HUDEP-2 (cell line): Measurements from ENCODE around the gene DDX49.
"Not testable (repeated sequence)": the region's sequence is repeated elsewhere in the genome, so short reads cannot be mapped to it uniquely, and the experiment has no call there.

Source experiments
- DNase-seq, 76 experiments: peaks; one replicate each; lab custom pipeline; 2025; ENCODE audit not compliant: unreplicated experiment in 76 of 76; lab: John Stamatoyannopoulos, UW

The DDX49 gene

DNA sequence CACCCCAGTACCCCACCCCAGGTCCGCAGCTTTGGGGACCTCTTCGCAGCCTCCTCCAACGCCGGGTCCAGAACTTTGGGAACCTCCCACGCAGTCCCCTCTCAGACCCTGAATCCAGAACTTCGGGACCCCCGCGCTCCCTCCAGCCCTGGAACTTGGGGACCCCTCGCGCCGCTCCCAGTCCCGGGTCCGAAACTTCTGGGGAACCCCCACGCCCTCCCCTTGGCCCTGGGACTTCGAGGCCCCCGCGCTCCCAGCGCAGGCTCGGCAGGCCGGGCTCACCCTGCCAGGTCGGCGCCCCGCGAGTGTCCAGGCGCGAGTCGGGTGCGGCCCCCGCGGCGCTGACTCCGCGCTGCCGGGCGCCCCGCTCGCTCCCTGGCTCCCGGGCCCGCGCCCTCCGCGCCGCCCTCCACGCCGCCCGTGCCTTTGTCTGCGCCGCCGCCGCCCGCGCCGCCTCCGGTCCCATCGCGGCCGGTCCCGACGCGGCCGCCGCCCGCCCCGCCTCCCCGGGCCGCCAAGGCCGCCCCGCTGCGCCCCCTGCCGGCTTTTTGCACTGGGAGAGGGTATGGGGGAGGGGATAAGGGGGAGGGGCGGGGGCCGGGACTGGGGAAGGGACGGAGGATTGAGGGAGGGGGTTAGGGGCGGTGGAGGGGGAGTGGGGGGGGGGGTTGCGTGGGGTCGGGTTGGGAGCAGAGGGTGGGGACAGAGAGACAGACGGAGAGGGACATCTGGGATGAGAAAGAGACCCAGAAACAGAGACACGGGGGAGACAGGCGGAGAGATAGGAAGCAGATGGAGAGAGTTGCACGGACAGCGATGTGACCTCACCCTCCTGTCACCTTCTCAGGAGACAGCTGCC lies 21.5 kb downstream of the DDX49 start, which contains the start of gene HOMER3:
HOMER3 (minus strand) TSS at position 449 of the 859 bp plus-strand sequence. CDS start 2,235 bp downstream, outside the sequence.
- peak in 55 of 76 experiments; percentile 10 to 83 (median 59) for DNase-seq

DNA sequence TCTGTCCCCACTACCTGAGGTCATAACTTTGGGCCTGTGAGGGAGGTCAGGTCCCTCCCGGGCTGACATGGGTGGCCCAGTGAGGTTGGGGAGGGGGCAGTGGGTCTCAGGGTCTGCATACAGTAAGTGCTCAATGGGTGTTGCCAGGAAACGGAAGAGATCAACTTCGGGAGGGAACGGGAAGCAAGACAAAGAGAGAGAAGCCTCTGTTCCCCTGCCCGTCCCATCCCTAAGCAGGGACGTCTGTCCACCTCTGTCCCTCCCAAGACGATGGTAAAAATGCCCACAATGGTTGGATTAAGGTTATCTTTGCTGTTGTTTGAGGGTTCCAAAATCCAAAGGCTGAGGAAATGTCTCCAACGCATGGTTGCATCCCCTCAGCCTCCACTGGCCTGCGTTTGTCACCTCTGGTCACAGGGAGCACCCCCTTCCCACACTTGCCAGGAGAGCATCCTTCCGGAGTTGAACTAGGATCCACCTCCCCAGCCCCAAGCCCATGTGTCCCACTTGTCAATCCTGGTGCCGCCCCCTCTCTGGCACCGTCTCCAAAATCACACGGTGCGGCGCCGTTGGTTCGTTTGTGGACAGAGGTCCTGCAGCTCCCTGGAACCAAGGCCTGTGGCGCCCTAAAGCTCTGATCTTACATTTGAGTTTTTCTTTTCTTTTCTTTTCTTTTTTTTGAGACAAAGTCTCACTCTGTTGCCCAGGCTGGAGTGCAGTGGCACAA lies 22.3 kb downstream of the DDX49 start:
- no peak for DNase-seq

DNA sequence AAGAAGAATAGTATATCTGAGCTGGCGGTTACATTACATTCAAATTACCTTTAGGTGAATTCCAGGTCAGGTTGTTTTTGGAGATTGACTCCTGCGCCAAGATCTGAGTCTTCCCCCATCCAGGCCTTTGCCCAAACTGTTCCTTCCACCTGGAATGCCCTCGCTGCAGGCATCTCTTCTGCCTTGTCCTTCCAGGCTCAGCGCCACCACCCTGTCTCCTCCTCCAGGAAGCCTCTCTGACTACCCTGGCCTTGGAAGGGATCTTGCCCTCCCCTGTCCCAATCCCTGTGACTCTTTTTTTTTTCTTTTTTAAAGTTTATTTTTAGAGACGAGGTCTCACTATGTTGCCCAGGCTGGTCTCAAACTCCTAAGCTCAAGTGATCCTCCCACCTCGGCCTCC lies 23.2 kb downstream of the DDX49 start:
- DNase-seq, result no peak

DNA sequence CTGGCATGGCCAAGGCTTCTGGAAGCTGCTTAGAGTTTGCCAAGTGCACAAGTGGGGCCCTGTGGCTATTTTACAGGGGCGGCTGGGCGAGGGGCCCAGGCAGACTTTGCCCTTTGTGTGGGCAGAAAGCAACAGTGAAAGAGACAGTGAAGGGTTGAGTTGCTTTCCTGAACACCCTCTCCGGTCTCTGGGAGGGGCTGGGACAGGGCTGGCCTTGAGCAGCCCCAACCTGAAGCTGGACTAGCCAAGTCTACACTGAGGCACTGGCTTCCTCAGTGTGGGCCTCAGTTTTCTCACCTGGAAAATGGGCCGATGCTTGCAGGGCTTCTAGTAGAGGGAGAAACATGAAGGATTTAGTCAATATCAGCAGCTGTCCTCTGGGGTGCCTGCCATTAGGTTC lies 23.9 kb downstream of the DDX49 start:
- DNase-seq, result no peak

DNA sequence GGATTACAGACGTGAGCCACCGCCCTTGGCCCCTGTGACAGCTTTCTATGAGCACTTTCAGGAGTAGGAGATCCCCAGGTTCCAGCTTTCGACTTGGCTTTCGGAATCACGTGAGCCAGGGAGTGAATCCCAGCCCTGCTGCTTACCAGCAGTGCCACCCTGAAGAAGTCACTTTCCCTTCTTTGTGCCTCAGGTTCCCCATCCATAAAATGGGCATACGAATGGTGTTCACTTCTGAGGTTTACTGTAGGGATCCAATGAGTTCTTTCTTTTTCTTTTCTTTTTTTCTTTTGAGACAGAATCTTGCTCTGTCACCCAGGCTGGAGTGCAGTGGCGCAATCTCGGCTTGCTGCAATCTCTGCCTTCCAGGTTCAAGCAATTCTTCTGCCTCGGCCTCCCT lies 25.8 kb downstream of the DDX49 start:
- DNase-seq, result no peak

DNA sequence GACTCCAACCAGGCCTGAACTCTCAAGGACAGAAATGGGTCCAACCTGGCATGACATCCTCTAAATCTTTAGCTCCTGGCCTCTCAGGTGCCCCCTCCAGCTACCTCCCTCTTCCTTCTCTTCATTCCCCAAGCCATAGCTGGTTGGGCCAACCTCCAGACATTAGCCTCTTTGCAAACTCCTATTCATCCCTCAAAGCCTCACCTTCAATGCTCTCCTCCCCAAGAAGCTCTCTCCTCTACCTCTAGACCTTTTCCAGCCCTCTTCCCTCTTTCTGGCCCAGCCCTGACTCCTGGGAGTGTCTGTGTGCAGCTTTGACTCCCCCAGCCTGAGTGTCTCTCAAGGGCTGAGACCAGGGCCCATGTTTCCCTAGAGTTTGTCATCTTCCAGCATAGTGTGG lies 26.8 kb downstream of the DDX49 start:
- DNase-seq, result no peak

DNA sequence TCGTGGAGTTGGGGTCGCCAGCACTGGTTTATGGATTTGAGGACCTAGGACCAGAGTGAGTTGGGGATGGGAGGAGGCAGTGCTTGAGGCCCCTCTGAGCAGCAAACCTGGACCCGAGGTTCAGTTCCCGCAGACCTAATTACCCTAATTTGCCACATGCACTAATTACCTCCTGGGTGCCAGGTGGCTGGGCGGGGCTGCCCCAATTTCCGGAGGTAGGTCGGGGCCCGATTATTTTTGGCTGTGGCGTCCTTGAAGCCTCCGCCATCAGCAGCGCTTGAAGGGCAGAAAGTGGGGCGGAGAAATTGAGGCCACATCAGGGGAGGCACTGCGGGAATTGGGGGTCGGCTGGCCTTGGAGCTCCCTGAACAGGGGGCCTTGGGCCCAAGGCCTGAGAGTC lies 27.4 kb downstream of the DDX49 start:
- DNase-seq, result no peak

DNA sequence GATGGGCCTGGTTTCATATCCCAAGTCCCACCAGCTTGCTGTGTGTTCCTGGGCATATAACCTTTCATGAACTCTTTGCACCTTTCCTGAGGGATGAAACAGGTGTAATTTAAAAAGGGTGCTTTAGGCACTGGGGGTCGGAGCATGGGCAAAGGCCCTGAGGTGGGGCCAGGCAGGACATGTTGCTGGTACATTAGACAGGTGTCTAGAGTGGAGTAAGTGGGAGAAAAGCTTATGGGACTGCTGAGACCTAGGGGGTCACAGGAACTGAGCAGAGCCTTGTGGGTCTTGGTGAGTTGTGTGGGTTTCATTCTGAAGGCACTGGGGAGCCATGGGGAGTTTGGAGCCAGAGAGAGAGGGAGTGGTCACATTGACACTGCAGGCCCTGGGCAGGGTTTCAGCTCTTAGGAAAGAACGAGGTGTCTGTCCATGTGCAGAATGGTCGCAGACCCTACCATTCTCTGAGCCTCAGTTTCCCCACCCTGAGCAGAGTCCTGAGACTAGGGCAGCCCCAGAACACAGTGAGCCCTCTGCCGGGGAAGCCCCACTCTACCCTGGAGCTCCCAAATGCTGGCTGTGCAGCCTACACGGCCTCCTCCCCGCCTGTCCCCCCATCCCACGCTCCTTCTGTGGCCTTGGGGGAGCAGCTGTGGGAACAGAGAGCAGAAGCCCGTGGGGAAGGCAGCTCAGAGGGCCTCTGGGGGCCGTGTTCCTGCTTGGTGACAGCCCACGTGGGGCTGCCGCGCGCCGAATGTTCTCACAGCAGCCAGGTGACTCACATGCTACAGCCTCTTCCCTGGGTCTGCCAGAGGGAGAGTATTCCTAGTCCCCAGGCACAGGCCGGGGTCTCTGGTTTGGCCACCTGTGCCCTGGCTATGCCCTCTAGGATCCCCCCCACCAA lies 28.8 kb downstream of the DDX49 start:
- DNase-seq, result no peak

DNA sequence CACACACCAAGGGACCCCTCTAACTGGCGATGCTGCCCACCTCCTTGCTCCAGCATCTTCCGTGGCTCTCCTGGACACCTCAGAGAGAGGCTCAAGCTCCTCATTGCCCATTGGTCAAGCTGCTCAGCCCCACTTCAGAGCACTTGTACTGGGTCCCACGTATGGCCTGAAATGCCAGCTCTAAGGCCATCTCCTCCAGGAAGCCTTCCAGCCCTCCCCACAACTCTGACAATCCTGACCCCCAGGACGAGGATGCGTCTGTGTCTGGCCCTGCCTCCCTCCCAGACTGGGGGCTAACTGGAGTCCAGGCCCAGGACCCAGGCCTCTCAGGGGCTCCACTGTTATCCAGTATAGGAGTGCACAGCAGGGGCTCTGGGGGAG lies 29.5 kb downstream of the DDX49 start:
- DNase-seq, result no peak

DNA sequence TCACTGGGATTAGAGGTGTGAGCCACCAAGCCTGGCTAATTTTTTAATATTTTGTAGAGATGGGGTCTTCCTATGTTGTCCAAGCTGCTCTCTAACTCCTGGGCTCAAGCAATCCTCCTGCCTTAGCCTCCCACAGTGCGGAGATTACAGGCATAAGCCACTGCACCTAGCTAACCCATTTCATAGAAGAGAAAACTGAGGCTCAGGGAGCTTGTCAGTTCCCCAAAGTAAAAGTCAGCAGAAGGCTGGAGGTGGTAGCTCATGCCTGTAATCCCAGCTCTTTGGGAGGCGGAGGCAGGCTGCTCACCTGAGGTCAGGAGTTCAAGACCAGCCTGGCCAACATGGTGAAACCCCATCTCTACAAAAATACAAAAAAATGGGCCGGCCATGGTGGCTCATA lies 30.3 kb downstream of the DDX49 start:
- no peak for DNase-seq

DNA sequence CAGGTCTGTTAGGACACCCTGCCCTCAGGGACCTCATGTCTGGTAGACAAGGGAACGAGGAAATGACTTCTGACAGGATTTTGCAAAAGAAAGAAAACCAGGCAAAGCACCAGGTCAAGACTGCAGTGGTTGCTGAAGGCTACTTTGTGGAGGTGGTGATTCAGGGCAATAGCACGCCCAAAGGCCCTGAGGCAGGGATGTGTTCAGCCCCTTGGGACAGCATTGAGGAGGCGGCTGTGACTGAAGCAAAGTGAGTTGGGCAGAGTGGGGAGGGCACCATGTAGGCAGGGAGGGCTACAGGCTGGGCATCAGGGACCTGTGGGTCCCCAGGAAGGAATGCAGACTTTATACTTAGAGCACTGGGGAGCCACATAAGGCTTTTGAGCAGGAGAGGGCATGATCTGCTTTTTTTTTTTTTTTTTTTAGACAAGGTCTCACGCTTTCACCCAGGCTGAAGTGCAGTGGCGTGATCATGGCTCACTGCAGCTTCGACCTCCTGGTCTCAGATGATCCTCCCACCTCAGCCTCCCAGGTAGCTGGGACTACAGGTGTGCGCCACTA lies 32.3 kb downstream of the DDX49 start:
- DNase-seq, result no peak

DNA sequence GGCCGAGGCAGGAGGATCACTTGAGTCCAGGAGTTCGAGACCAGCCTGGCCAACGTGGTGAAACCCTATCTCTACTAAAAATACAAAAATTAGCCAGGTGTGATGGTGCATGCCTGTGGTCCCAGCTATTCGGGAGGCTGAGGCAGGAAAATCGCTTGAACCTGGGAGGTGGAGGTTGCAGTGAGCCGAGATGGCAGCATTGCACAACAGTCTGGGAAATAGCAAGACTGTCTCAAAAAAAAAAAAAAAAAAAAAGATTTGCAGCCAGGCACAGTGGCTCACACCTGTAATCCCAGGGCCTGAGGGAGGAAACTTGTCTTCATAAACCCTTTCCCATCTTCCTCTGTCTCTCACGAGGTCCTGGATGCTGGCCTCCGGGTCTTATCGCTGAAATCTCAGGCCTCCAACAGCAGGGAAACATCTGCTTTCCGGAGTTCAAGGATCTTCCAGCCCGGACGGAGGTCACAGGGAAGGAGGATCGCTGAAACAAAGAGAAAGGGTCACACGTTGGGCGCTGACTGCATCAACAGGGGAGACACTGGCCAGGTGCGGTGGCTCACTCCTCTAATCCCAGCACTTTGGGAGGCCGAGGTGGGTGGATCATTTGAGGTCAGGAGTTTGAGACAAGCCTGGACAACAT lies 33.0 kb downstream of the DDX49 start:
- DNase-seq, result not testable (repeated sequence)

DNA sequence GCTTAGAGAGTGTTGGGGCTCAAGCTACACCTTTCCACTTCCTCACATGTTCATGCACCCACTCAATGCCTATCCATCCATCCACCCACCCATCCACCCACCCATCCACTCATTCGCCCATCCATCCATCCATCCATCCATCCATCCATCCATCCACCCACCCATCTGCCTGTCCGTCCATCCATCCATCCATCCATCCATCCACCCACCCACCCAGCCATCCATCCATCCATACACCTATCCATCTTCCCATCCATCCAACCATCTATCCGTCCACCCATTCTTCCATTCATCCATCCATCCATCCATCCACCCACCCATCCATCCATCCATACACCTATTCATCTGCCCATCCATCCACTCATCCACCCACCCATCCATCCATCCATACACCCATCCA lies 34.6 kb downstream of the DDX49 start:
- no peak for DNase-seq

DNA sequence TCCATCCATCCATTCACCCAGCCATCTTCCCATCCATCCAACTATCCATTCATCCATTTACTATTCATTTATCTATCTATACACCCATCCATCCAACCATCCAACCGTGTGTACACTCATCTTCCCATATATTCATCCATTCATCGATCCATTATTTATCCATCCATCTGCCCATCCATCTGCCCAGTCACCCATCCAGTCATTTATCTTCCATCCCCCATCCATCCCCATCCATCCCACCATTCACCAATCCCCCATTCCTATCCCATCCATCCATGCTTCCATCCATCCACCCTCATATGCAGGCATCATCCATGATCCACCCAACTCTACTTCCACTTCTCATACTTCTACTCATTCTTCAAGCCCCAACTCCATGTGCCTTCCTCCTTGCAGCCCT lies 35.5 kb downstream of the DDX49 start:
- no peak for DNase-seq

DNA sequence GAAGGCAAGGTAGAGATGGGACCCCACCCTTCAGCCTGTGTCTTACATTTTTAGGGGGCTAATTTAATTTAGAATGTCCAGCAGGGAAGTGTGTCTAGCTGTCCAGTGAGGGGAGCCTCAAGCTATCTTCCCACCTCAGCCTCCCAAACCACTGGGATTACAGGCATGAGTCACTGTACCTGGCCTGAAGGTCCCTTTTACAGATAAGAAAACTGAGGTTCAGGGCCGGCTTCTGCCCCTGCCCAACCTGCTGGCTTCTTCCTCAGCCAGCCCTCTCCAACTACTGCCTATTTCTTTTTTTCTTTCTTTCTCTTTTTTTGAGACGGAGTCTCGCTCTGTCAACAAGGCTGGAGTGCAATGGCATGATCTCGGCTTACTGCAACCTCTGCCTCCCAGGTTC lies 40.9 kb downstream of the DDX49 start:
- DNase-seq, result no peak

DNA sequence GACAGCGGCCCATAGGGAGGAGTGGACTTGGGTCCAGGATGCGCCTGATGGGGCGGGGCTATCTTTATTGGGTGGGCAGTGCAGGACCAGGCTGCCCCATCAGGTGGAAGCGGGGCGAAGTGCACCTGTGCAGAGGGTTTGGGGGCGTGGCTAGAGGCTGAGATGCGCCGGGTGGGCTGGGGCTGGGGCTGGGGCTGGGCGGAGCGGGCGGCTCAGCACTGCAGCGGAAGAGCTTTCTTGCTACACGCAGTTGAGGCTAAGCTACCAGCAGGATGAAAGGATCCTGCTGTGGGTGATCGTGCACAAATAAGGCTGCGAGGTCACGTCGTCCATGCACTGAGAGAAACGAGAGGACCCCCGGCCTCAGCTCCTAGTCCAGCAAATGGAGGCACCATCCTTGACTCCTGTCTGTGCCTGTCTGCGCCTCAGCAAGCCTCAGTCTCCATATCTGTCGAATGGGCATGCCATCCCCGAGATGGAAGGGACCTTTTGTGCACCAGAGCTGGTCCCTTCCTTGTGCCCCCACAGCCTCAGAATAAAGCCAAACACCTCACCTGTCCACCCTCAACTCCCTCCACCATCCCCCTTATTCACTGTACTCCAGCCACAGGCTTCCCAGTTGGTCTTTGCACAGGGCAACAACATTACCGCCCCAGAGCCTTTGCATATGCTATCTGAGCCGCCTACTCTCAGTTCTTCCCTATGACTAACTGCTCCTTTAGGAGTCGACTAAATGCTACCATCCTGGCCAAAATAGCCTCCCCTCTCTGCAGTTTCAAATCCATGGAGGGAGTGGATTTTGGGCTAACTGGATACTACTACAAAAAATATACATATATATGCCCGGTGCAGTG lies 42.5 kb downstream of the DDX49 start:
- DNase-seq, result no peak

DNA sequence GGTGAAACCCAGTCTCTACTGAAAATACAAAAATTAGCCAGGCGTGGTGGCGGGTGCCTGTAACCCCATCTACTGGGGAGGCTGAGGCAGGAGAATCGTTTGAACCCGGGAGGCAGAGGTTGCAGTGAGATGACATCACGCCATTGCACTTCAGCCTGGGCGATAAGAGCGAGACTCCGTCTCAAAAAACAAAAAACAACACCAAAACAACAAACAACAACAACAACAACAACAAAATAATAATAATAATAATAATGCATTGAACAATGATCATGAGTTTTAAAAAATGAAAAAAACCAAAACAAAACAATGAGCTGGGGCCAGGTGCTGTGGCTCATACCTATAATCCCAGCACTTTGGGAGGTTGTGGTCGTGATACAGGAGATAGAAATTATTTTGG lies 44.6 kb downstream of the DDX49 start:
- DNase-seq, result no peak

DNA sequence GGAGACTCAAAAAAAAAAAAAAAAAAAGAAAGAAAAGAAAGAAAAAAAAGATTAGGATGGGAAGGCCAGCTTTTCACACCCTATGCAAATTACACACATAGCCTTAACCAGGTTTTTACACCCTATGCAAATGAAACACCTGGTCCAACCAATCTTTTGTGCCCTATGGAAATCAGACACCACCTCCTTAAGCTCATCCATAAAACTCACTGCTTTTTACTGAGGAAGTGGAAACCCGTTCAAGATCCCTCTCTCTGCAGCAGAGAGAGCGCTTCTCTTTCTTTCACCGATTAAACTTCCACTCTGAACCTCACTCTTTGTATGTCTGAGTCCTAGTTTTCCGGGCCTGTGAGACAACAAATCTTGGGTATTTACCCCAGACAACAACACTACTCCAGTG lies 46.8 kb downstream of the DDX49 start:
- DNase-seq, result no peak

DNA sequence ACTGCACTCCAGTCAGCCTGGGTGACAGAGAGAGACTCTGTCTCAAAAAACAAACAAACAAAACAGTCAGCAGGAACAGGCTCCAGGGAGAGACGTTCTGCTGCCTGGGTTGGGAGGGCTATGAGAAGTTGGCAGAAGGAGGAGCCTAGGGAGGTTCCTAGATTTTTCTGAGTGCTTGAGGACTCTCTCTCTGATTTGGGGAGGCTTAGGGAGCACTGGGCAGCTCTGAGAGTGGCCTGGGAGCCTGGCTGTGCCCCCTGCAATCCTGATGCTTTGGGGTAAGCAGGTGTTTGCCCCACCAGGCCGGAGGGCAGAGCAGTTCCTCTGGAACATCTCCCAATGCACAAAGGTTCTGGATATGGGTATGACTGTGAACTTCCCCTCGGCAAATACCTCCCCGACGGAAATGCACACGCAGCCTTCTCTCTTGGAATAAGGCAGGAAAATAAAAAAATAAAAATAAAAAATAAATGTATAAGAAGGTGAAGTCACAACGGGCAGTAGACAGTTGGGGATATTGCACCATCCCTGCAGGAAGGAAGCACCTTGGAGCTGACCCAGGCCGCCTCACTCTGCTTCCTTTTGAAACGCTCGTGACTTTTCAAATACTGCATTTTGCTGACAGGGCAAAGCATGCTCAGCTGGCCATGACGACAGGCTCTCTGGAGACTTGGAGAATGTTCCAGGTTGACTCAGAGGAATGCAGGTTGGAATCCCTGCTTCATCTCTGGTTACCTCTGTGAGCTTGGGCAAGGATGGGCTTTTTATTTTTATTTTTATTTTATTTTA lies 48.0 kb downstream of the DDX49 start:
- no peak for DNase-seq
